HepG2 (cell line): ENCODE results near the gene PLA2R1.

Source experiments
- MIER2 ChIP-seq: IDR thresholded peaks from 2 replicates; pipeline ENCODE4 v1.6.1; 2016; ENCODE audit warnings: missing biosample characterization, missing genetic modification reagents
- ZNF317 ChIP-seq: sonication (generic); formaldehyde crosslinking; IDR thresholded peaks from 2 replicates; pipeline ENCODE4 v1.5.0; 2020; ENCODE audit warnings: mild to moderate bottlenecking, missing genetic modification reagents
- ZNF333 ChIP-seq: sonication (generic); formaldehyde crosslinking; IDR thresholded peaks from 2 replicates; pipeline ENCODE4 v1.4.0; 2020; ENCODE audit warnings: mild to moderate bottlenecking, missing genetic modification reagents, borderline replicate concordance
- TF ChIP-seq, protein P1 (sequence below): sonication (generic); formaldehyde crosslinking; IDR thresholded peaks from 2 replicates; pipeline ENCODE4 v1.5.0; 2020; ENCODE audit warnings: mild to moderate bottlenecking, missing genetic modification reagents, moderate library complexity
- TF ChIP-seq, protein P2 (sequence below): sonication (generic); formaldehyde crosslinking; IDR thresholded peaks from 2 replicates; pipeline ENCODE4 v1.4.0; 2020; ENCODE audit warnings: missing genetic modification reagents

DNA sequence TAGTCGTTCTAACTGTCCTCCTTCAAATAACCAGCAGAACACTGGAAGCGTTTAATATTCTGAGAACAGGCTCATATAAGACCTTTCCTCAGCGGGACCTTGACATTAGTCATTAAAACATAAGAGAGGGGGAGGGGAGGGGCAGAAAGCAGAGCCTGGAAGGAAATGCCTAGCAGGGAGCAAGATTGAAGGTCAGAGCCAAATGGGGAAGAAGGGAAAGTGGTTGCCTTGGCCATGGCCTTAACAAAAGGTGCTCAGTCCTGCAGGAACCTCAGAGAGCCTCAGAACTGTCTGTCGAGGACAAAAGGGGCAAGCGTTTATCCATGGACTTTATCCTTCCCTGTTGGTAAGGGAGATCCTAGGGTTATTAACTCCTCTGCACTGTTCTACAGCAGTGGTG, 856 bp upstream of the PLA2R1 start:
- no peak for TF ChIP-seq ZNF333
- TF ChIP-seq, protein P1, sequence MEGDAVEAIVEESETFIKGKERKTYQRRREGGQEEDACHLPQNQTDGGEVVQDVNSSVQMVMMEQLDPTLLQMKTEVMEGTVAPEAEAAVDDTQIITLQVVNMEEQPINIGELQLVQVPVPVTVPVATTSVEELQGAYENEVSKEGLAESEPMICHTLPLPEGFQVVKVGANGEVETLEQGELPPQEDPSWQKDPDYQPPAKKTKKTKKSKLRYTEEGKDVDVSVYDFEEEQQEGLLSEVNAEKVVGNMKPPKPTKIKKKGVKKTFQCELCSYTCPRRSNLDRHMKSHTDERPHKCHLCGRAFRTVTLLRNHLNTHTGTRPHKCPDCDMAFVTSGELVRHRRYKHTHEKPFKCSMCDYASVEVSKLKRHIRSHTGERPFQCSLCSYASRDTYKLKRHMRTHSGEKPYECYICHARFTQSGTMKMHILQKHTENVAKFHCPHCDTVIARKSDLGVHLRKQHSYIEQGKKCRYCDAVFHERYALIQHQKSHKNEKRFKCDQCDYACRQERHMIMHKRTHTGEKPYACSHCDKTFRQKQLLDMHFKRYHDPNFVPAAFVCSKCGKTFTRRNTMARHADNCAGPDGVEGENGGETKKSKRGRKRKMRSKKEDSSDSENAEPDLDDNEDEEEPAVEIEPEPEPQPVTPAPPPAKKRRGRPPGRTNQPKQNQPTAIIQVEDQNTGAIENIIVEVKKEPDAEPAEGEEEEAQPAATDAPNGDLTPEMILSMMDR (CRISPR knock-in tag) = no peak
- TF ChIP-seq MIER2 (CRISPR knock-in tag) = no peak
- TF ChIP-seq ZNF317 (CRISPR knock-in tag) = no peak
- TF ChIP-seq, protein P2, sequence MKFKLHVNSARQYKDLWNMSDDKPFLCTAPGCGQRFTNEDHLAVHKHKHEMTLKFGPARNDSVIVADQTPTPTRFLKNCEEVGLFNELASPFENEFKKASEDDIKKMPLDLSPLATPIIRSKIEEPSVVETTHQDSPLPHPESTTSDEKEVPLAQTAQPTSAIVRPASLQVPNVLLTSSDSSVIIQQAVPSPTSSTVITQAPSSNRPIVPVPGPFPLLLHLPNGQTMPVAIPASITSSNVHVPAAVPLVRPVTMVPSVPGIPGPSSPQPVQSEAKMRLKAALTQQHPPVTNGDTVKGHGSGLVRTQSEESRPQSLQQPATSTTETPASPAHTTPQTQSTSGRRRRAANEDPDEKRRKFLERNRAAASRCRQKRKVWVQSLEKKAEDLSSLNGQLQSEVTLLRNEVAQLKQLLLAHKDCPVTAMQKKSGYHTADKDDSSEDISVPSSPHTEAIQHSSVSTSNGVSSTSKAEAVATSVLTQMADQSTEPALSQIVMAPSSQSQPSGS (CRISPR knock-in tag) = no peak
